RWPE2 (cell line): ENCODE data around the gene LSM14A.
"Not testable (repeated sequence)": the region's sequence is repeated elsewhere in the genome, so short reads cannot be mapped to it uniquely, and the experiment has no call there.

ENCODE experiments used
- ATAC-seq: fragments of 200-7000 bp; cut with Tn5 transposase; 3 replicates; pipeline ENCODE4 v1.9.1; 2021; ENCODE audit warnings: low read depth
- DNase-seq: peaks from one replicate; pipeline ENCODE4 v3.0.0-alpha.2; 2020; ENCODE audit warnings: low spot score
- H3K27ac ChIP-seq: fragments of 450-650 bp; 2 replicates; pipeline ENCODE4 v1.5.1; 2017; ENCODE audit warnings: mild to moderate bottlenecking; ENCODE audit not compliant: poor library complexity, severe bottlenecking
- H3K27me3 ChIP-seq: fragments of 250-450 bp; sonication (Bioruptor Pico); 2 replicates; pipeline ENCODE4 v1.5.1; 2021; ENCODE audit warnings: mild to moderate bottlenecking, moderate library complexity; ENCODE audit not compliant: insufficient read depth, poor library complexity, severe bottlenecking
- H3K36me3 ChIP-seq: fragments of 250-450 bp; sonication (Bioruptor Pico); 2 replicates; pipeline ENCODE4 v1.5.1; 2020; ENCODE audit warnings: low read depth, mild to moderate bottlenecking, moderate library complexity
- H3K4me1 ChIP-seq: fragments of 250-450 bp; sonication (Bioruptor Pico); 2 replicates; pipeline ENCODE4 v1.5.1; 2021; ENCODE audit warnings: mild to moderate bottlenecking, moderate library complexity; ENCODE audit not compliant: insufficient read depth, poor library complexity, severe bottlenecking
- H3K4me3 ChIP-seq: fragments of 250-450 bp; sonication (Bioruptor Pico); 2 replicates; pipeline ENCODE4 v1.5.1; 2021; ENCODE audit warnings: mild to moderate bottlenecking, moderate library complexity; ENCODE audit not compliant: severe bottlenecking
- H3K9me3 ChIP-seq: fragments of 250-450 bp; sonication (Bioruptor Pico); 2 replicates; pipeline ENCODE4 v1.5.1; 2021; ENCODE audit warnings: mild to moderate bottlenecking, moderate library complexity; ENCODE audit not compliant: severe bottlenecking
- CTCF ChIP-seq: fragments of 450-650 bp; IDR thresholded peaks from one replicate; pipeline ENCODE4 v1.5.1; 2017; ENCODE audit warnings: mild to moderate bottlenecking, moderate library complexity; ENCODE audit not compliant: poor library complexity, severe bottlenecking

LSM14A gene

GRCh38 chr19:34213283-34213682 is 41.0 kb downstream of the LSM14A start:
- Histone ChIP-seq H3K27me3 (no peaks in the 10 kb centered on the region), H3K4me3 (no peak overlapping the region), H3K4me1 (peaks cover 6% of the 10 kb centered on the region), H3K36me3 (peaks cover 87% of the 10 kb centered on the region), H3K27ac (no peak overlapping the region), H3K9me3 (no peaks in the 10 kb centered on the region)
- ATAC-seq: no peak
- no peak for DNase-seq
- TF ChIP-seq CTCF: no peak

- Histone ChIP-seq H3K4me3 (no peak overlapping the region), H3K27ac (no peak overlapping the region), H3K4me1 (peaks cover 11% of the 10 kb centered on the region), H3K36me3 (peaks cover 85% of the 10 kb centered on the region), H3K9me3 (no peaks in the 10 kb centered on the region), H3K27me3 (no peaks in the 10 kb centered on the region)
- ATAC-seq (no peak), DNase-seq (no peak)
- no peak for TF ChIP-seq CTCF
These were observed 41.7 kb downstream of the LSM14A start for GRCh38 chr19:34214040-34214439.

- H3K27ac ChIP-seq: no peak overlapping the region
- TF ChIP-seq CTCF: no peak
- H3K4me1 ChIP-seq: peaks cover 13% of the 10 kb centered on the region
- no peak overlapping the region for H3K4me3 ChIP-seq
- DNase-seq: no peak
- H3K27me3 ChIP-seq: no peaks in the 10 kb centered on the region
- H3K9me3 ChIP-seq: no peaks in the 10 kb centered on the region
- ATAC-seq: no peak
- peaks cover 85% of the 10 kb centered on the region for H3K36me3 ChIP-seq
These were observed 42.8 kb downstream of the LSM14A start for GRCh38 chr19:34215006-34215665.

GRCh38 chr19:34215666-34216038 is 43.3 kb downstream of the LSM14A start:
- no peak for TF ChIP-seq CTCF
- peaks cover 13% of the 10 kb centered on the region for H3K4me1 ChIP-seq
- H3K9me3 ChIP-seq: no peaks in the 10 kb centered on the region
- ATAC-seq: no peak
- no peaks in the 10 kb centered on the region for H3K27me3 ChIP-seq
- no peak overlapping the region for H3K27ac ChIP-seq
- peaks cover 85% of the 10 kb centered on the region for H3K36me3 ChIP-seq
- DNase-seq: no peak
- H3K4me3 ChIP-seq: no peak overlapping the region

- not testable (repeated sequence) for ATAC-seq
These were observed 44.5 kb downstream of the LSM14A start for GRCh38 chr19:34216745-34217219.

More at GRCh38 chr19:34216745-34217219, 44.5 kb downstream of the LSM14A start:
- not testable (repeated sequence) for H3K27ac ChIP-seq, H3K4me3 ChIP-seq, DNase-seq, H3K9me3 ChIP-seq, H3K27me3 ChIP-seq
- peaks cover 85% of the 10 kb centered on the region for H3K36me3 ChIP-seq
- H3K4me1 ChIP-seq: peaks cover 13% of the 10 kb centered on the region
